PC-9 (cell line): Measurements from ENCODE around the gene CLIP1.

Experiments
- EZH2 ChIP-seq: fragments of 200-600 bp; sonication (generic); IDR thresholded peaks from 2 replicates; pipeline ENCODE4 v1.8.0; 2017; ENCODE audit warnings: antibody characterized with exemption, low read depth
- TF ChIP-seq, protein P1 (sequence below): fragments of 200-600 bp; sonication (generic); conservative IDR thresholded peaks from 2 replicates; pipeline ENCODE4 v1.6.1; 2017; ENCODE audit warnings: mixed run types, antibody characterized with exemption, mild to moderate bottlenecking, moderate library complexity

DNA sequence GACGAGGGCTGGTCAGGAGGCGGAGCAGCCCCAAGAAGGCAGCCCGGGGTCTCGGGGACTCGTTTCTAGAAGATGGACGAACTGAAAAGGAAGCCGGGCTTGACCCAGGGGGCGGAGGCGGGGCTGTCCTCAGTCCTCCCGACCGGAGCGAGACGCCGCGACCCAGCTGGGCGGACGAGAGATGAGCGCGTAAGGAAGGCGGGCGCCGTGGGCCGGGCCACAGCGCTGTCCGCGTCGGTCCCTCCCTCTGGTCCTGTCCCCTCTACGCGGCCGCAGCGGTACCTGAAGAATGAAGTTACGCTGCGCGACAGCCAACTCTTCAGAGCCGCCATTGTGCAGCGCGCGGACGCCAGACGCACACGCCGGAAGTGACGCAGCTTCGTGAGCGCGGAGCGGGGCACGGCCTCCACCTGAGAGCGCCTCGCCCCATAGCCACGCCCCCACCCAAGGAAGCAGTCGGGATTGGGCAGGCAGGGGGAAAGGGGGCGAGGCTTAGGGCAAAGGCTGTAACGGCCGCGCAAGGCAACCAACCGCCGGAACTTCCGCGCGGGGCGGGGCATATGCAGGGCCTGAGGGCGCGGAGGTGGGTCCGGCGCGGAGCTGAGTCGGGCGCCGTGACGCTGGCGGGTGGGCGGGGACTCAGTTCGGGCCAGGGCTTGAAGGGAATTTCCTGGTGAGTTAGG, 196.6 kb downstream of the CLIP1 start, which contains the start of gene DIABLO:
- TF ChIP-seq, protein P1, sequence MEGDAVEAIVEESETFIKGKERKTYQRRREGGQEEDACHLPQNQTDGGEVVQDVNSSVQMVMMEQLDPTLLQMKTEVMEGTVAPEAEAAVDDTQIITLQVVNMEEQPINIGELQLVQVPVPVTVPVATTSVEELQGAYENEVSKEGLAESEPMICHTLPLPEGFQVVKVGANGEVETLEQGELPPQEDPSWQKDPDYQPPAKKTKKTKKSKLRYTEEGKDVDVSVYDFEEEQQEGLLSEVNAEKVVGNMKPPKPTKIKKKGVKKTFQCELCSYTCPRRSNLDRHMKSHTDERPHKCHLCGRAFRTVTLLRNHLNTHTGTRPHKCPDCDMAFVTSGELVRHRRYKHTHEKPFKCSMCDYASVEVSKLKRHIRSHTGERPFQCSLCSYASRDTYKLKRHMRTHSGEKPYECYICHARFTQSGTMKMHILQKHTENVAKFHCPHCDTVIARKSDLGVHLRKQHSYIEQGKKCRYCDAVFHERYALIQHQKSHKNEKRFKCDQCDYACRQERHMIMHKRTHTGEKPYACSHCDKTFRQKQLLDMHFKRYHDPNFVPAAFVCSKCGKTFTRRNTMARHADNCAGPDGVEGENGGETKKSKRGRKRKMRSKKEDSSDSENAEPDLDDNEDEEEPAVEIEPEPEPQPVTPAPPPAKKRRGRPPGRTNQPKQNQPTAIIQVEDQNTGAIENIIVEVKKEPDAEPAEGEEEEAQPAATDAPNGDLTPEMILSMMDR = no peak
- TF ChIP-seq EZH2 = no peak
